ENCODE results near the gene TAPBPL.

TAPBPL gene

DNA sequence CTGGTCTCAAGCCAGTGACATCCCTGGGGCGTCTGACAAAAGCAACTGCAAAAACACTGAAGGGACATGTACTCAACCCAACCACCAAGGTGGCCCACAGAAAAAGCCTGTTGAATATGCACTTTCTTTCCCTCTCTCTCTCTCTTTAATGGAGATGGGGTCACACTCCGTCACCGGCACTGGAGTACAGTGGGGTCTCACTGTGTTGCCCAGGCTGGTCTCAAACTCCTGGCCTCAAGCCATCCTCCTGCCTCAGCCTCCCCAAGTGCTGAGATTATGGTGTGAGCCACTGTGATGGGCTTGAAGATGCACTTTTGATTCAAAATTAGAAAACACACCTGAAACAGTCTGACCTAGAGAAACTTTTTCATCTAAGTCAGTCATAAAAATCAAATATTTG lies 14.3 kb upstream of the TAPBPL start:
- no peak for DNase-seq

DNA sequence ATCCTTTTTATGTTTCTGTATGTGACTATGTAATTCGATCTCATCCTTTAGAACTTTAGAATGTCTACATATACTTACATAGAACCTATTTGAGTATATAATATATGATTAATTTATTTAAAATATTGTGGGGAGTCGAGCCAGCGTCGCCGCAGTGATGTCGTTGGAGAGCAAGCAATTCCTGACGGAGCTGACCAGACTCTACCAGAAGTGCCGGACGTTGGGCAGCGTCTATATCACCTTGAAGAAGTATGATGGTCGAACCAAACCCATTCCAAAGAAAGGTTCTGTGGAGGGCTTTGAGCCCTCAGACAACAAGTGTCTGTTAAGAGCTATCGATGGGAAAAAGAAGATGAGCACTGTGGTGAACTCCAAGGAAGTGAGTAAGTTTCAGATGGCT lies 13.5 kb upstream of the TAPBPL start:
- DNase-seq, result no peak

- DNase-seq, result no peak
These were observed 11.5 kb upstream of the TAPBPL start for GRCh38 chr12:6440391-6440790.

DNA sequence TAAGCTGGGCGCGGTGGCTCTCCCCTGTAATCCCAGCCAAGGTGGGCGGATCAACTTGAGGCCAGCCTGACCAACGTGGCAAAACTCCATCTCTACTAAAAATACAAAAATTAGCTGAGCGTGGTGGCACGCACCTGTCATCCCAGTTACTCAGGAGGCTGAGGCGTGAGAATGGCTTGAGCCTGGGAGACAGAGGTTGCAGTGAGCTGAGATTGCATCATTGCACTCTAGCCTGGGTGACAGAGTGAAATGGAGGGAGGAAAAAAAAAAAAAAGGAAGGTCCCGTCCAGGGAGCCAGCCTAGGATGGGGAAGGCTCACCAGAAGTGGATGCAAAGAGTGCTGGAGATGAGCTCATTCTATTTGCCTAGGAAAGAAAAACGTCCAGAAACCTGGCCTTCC lies 9.0 kb upstream of the TAPBPL start:
- DNase-seq, result no peak

DNA sequence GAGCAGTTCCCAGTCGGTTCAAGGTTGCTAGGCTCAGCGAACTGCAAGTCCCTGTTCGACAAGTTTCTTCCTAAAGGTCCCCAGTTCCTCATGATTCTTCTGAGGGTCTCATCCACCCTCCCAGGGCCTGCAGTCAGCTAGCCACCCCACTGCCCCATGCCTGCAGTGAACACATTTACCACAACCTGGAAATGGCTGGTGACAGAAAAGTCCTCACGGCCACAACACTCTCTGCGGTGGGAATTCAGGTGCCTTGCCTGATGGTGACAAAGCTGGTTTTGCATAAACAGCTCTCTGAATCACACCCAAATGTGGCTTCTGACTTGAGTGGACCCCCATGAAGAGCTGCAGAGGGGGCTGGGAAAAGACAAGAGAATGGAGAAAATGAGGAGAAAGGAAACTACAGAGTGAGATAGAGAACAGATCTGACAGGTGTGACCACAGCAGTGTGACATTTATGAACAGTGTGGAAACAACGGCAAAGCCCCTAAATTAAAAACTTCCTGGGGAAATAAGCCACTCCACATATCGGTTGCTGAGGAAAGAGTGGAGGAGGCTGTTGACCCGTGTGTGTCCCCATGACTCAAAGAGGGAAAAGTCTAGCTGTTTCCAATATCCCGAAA lies 8.4 kb upstream of the TAPBPL start:
- peak; percentile 29 for DNase-seq

- DNase-seq, result no peak
These were observed 7.8 kb upstream of the TAPBPL start for GRCh38 chr12:6444031-6444430.

DNA sequence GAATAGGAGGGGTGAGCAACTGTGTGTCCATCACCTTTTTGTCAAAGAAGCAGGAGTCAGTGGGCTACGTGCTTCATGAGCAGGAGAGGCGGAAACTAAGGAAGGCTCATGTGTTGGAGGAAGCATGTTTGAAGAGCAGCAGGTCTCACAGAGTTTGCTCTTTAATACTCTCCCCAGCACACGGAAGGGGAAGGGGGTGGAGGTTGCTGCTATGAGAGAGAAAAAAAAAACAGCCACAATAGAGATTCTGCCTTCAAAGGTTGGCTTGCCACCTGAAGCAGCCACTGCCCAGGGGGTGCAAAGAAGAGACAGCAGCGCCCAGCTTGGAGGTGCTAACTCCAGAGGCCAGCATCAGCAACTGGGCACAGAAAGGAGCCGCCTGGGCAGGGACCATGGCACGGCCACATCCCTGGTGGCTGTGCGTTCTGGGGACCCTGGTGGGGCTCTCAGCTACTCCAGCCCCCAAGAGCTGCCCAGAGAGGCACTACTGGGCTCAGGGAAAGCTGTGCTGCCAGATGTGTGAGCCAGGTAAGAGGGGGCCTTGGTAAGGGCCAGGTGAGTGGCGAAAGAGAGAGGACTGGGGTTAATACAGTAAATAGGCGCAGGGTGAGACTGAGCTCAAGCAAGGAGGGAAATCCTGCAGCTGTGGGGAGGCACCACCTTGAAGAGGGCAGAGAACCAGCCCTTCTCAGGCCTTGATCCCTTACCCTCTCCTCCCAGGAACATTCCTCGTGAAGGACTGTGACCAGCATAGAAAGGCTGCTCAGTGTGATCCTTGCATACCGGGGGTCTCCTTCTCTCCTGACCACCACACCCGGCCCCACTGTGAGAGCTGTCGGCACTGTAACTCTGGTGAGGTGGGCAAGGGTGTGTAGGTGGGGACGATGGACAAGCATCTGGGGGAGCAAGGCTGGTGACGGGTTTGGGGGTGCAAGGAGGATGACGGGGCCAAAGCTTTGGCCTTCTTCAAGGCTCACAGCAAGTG lies 6.8 kb upstream of the TAPBPL start, which contains the start of gene CD27:
CD27 (plus strand) TSS at position 252 of the 985 bp plus-strand sequence; CDS start at position 393, 141 bp downstream.
- no peak for DNase-seq

DNA sequence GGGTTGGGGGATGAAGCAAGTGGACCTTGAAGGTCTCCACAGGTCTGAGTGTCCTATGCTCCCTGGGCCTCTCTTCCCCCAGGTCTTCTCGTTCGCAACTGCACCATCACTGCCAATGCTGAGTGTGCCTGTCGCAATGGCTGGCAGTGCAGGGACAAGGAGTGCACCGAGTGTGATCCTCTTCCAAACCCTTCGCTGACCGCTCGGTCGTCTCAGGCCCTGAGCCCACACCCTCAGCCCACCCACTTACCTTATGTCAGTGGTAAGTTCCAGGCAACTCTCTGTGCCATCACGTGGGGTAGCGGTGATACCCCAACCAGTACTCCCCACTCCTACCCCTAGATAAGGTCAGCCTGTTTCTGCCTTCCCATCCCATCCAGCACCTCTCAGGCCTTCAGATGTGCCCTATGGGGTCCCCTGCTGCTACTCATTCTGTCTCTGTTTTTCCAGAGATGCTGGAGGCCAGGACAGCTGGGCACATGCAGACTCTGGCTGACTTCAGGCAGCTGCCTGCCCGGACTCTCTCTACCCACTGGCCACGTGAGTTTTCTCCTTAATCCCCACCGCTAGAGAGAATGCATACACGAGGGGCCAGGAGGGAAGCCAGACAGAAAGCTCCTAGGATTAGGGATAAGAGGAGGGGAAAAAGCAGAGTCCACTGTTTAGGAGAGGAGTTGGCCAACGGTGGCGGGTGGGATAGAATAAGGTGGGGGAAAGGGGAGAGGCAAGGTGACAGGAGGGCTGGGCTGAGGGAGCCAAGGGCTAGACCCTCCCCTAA lies 1.6 kb upstream of the TAPBPL start:
- DNase-seq, result no peak

DNA sequence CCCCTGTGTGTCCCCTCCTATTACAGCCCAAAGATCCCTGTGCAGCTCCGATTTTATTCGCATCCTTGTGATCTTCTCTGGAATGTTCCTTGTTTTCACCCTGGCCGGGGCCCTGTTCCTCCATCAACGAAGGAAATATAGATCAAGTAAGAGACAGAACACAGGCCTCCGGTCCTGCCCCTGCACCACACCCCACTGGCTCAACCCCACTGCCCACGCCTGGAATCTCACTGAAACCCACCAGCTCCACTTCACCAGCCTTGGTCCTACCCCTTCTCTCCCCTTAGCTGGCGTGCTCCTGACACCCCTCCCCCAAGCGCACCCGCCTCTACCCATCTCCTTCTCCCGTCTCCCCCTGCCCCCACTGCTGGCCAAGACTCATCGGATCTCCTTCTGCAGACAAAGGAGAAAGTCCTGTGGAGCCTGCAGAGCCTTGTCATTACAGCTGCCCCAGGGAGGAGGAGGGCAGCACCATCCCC lies 934 bp upstream of the TAPBPL start:
- no peak for DNase-seq

DNA sequence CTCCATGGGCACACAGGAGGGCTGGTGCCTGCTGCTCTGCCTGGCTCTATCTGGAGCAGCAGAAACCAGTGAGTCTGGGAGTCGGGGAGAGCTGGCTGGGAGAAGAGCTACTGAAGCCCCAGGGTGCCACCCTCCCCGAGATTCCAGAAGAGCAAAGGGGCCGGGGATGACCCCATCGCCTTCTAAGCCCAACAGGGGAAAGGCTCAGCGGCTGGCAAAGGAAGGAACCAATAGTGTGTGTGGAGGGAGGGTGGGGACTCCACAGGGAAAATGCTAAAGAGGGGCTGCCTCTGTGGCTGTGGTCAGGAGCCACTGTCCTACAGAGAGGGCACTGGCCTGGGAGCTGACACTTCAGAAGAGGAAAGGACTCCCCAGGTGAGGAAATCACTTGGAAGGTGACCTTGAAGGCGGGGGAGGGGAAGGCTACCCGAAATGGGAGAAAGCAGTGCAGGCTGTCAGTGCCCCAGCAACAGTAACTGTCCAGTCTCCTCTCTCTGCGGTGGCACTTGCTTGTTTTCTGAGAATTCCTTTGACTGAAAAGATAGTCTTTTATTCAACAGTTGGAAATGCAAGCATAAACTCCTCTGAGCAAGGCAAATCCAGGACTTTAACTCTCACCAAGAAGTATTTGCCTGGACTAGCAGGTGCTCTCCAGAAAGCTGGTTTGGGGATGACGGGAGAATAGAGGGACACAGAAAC lies 552 bp downstream of the TAPBPL start:
- DNase-seq, result peak; percentile 23

DNA sequence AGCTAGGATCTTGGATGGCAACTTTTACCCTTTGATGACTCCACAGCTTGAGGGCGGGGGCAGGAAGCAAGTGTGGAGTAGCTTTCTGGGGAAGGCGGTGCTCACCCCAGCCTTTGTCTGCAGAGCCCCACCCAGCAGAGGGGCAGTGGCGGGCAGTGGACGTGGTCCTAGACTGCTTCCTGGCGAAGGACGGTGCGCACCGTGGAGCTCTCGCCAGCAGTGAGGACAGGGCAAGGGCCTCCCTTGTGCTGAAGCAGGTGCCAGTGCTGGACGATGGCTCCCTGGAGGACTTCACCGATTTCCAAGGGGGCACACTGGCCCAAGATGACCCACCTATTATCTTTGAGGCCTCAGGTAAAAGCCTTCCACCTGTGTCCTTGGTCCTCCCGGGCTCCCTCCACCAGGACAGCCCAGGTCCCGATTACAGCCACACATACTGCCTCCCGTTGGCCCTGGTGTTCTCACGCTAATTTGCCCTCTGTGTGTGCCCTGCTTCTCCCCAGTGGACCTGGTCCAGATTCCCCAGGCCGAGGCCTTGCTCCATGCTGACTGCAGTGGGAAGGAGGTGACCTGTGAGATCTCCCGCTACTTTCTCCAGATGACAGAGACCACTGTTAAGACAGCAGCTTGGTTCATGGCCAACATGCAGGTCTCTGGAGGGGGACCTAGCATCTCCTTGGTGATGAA lies 1.2 kb downstream of the TAPBPL start:
- DNase-seq, result peak; percentile 20

DNA sequence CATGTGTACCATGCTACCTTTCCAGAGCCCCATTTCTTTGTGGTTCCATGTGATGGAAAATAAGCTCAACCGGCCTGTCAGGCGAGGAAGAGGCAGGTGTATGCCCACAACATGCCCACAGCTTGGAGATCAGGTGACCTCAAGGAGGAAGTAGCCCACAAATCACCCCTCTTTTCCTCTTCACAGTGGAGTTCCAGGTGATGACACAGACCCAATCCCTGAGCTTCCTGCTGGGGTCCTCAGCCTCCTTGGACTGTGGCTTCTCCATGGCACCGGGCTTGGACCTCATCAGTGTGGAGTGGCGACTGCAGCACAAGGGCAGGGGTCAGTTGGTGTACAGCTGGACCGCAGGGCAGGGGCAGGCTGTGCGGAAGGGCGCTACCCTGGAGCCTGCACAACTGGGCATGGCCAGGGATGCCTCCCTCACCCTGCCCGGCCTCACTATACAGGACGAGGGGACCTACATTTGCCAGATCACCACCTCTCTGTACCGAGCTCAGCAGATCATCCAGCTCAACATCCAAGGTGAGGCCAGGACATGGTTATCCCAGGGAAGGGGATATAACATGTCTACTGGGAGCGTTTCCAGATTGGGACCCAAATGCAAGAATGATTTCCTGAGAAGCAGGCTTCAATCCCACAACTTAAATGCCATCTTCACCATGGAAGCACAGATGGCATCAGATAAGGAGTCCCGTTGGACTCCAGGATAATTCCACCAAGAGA lies 5.5 kb downstream of the TAPBPL start:
- DNase-seq, result no peak

GRCh38 chr12:6458281-6459003 lies 6.6 kb downstream of the TAPBPL start:
- DNase-seq, result no peak

DNA sequence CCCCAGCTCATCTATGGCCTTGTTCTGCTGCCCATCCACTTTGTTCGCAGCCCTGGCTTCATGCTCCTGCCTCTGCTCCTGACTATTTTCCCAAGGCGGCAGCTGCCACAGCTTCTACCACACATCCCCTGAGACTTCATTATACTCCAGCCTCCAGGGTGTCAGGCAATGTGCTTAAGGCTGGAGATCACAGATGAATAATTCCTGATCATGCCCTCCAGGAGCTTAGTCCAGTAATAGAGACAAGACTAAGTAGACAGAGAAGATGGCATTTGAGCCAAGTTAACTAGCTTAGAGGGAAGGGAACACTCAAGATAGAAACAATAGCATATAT lies 7.1 kb downstream of the TAPBPL start:
- DNase-seq, result no peak

GRCh38 chr12:6460751-6461371 lies 9.0 kb downstream of the TAPBPL start:
- peak; percentile 23 for DNase-seq

- DNase-seq, result peak; percentile 76
These were observed 9.8 kb downstream of the TAPBPL start for GRCh38 chr12:6461401-6462233.

- DNase-seq, result peak; percentile 29
These were observed 10.6 kb downstream of the TAPBPL start for GRCh38 chr12:6462234-6462995.

DNA sequence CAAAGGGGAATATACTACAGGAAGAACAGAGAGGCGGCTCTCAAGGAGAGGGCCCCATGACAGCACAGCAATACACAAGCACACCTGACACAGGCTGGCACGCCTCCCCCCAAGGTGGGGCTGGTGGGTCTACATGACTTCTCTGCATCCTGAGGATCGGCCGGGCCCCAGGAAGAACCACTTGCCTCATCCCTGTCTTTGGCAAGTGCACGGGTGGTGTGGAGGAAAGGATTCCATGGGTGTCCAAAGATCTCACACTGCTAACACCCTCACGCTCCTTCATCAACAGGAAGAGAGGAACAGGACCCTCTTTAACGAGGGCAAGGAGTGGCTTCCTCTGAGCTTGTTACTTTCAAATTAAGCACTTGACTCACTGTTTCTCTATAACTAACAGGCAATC lies 11.4 kb downstream of the TAPBPL start:
- no peak for DNase-seq

Data from stimulated activated naive CD4-positive, alpha-beta T cell treated with Interleukin-2 at 50 U/mL for 16 hours (primary cell).